GM12878 (cell line): ENCODE data around the gene ZSCAN26.

ENCODE experiments used
- EGR1 ChIP-seq, 2 experiments: IDR thresholded peaks; 1 replicate in 1 of 2; 2 replicates in 1 of 2; pipeline ENCODE4 v1.6.1; 2011 to 2012; ENCODE audit warnings: low read depth in 2 of 2, low read length in 2 of 2, borderline replicate concordance in 1 of 2, mild to moderate bottlenecking in 1 of 2, moderate library complexity in 1 of 2
- EZH2 ChIP-seq: IDR thresholded peaks from 2 replicates; pipeline ENCODE4 v1.6.1; 2012; ENCODE audit warnings: low read depth, mild to moderate bottlenecking, control low read depth, inconsistent platforms, low read length, borderline replicate concordance; ENCODE audit not compliant: control insufficient read depth
- NRF1 ChIP-seq: conservative IDR thresholded peaks from 2 replicates; pipeline ENCODE4 v1.6.1; 2011; ENCODE audit warnings: mild to moderate bottlenecking, low read depth, low read length, improper control_type of control experiment
- POLR2A ChIP-seq: IDR thresholded peaks from 2 replicates; pipeline ENCODE4 v1.6.1; 2011; ENCODE audit warnings: low read depth, mild to moderate bottlenecking, low read length
- TF ChIP-seq, protein P1 (sequence below): IDR thresholded peaks from 2 replicates; pipeline ENCODE4 v1.6.1; 2012; ENCODE audit warnings: mild to moderate bottlenecking, low read depth, low read length
- TF ChIP-seq, protein P2 (sequence below): IDR thresholded peaks from 2 replicates; pipeline ENCODE4 v1.6.1; 2012; ENCODE audit warnings: low read depth, low read length, improper control_type of control experiment
- TF ChIP-seq, protein P3 (sequence below), 3 experiments: IDR thresholded peaks in 2 of 3; conservative IDR thresholded peaks in 1 of 3; 2 replicates each; pipeline ENCODE4 v1.5.1; 2011; ENCODE audit warnings: low read depth in 3 of 3, low read length in 3 of 3, mild to moderate bottlenecking in 3 of 3, control low read depth in 2 of 3, moderate library complexity in 2 of 3, inconsistent platforms in 1 of 3, mixed read lengths in 1 of 3; ENCODE audit not compliant: control insufficient read depth in 2 of 3, insufficient read depth in 1 of 3; ENCODE audit errors: extremely low read depth in 1 of 3

DNA sequence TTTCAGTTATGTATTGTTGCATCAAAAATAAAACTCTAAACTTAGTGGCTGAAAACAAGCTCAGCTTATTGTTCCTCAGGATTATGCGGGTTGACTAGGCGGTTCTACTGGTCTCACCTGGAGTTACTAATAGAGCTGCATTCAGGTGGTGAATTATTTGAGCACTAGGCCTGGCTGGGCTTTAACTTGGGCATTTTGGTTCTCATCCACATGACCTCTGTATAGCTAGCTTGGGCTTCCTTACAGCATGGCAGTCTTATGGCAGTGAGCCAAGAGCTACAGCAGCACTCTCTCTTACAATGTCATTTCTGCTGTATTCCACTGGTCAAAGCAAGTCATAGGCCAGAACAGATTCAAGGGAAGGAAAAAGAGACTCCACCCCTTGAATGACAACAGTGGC, 16.0 kb downstream of the ZSCAN26 start:
- TF ChIP-seq POLR2A: no peak
- no peak for TF ChIP-seq NRF1
- TF ChIP-seq, protein P1, sequence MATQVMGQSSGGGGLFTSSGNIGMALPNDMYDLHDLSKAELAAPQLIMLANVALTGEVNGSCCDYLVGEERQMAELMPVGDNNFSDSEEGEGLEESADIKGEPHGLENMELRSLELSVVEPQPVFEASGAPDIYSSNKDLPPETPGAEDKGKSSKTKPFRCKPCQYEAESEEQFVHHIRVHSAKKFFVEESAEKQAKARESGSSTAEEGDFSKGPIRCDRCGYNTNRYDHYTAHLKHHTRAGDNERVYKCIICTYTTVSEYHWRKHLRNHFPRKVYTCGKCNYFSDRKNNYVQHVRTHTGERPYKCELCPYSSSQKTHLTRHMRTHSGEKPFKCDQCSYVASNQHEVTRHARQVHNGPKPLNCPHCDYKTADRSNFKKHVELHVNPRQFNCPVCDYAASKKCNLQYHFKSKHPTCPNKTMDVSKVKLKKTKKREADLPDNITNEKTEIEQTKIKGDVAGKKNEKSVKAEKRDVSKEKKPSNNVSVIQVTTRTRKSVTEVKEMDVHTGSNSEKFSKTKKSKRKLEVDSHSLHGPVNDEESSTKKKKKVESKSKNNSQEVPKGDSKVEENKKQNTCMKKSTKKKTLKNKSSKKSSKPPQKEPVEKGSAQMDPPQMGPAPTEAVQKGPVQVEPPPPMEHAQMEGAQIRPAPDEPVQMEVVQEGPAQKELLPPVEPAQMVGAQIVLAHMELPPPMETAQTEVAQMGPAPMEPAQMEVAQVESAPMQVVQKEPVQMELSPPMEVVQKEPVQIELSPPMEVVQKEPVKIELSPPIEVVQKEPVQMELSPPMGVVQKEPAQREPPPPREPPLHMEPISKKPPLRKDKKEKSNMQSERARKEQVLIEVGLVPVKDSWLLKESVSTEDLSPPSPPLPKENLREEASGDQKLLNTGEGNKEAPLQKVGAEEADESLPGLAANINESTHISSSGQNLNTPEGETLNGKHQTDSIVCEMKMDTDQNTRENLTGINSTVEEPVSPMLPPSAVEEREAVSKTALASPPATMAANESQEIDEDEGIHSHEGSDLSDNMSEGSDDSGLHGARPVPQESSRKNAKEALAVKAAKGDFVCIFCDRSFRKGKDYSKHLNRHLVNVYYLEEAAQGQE: no peak
- no peak for TF ChIP-seq EGR1 (IDR thresholded peaks at IDR 0.05; ENCODE audit: borderline replicate concordance in 1 of 2, low read depth in 2 of 2, low read length in 2 of 2)
- TF ChIP-seq, protein P2, sequence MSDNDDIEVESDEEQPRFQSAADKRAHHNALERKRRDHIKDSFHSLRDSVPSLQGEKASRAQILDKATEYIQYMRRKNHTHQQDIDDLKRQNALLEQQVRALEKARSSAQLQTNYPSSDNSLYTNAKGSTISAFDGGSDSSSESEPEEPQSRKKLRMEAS: no peak
- TF ChIP-seq EZH2: no peak
- TF ChIP-seq, protein P3, sequence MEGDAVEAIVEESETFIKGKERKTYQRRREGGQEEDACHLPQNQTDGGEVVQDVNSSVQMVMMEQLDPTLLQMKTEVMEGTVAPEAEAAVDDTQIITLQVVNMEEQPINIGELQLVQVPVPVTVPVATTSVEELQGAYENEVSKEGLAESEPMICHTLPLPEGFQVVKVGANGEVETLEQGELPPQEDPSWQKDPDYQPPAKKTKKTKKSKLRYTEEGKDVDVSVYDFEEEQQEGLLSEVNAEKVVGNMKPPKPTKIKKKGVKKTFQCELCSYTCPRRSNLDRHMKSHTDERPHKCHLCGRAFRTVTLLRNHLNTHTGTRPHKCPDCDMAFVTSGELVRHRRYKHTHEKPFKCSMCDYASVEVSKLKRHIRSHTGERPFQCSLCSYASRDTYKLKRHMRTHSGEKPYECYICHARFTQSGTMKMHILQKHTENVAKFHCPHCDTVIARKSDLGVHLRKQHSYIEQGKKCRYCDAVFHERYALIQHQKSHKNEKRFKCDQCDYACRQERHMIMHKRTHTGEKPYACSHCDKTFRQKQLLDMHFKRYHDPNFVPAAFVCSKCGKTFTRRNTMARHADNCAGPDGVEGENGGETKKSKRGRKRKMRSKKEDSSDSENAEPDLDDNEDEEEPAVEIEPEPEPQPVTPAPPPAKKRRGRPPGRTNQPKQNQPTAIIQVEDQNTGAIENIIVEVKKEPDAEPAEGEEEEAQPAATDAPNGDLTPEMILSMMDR (IDR thresholded peaks at IDR 0.05 in 2 of 3, conservative IDR thresholded peaks at IDR 0.05 in 1 of 3; ENCODE audit: control insufficient read depth in 2 of 3, extremely low read depth in 1 of 3, insufficient read depth in 1 of 3, low read depth in 3 of 3, low read length in 3 of 3): no peak
